HCT116 (cell line): Measurements from ENCODE around the gene CARD9. TPM values are rescaled to one million over a fixed set of nuclear protein-coding genes. Genes with fewer than 3 reads are reported as not detected.

Experiments used
- ATAC-seq: fragments of 200-7000 bp; cut with Tn5 transposase; 2 replicates; pipeline ENCODE4 v1.9.1; 2020; ENCODE audit warnings: mild to moderate bottlenecking, moderate library complexity
- BruUV-seq: library from RNA; stranded (reverse); fragments of 400-500 nt; replicated peaks from 2 replicates; lab custom pipeline; 2021; lab: Mats Ljungman, UMichigan
- CTCF ChIA-PET: fragments of 300-600 bp; sonication (Branson Sonifier 250); formaldehyde crosslinking; loops from one replicate; lab custom pipeline; 2021; ENCODE audit warnings: antibody characterized with exemption; lab: Charles Lee
- POLR2A ChIA-PET: fragments of 300-600, 350-600 bp; sonication (Branson Sonifier 250); formaldehyde crosslinking; loops from one replicate; lab custom pipeline; 2021; ENCODE audit warnings: antibody characterized with exemption; lab: Charles Lee
- RAD21 ChIA-PET, 2 experiments: fragments of 300-600 bp; sonication (Branson Sonifier 250); formaldehyde crosslinking; loops; one replicate each; lab custom pipeline; 2023; ENCODE audit warnings: low total read pairs in 2 of 2; ENCODE audit not compliant: uncharacterized antibody in 2 of 2, unreplicated experiment in 2 of 2, low non-redundant PET in 1 of 2; lab: Charles Lee
- DNase-seq: peaks from one replicate; pipeline ENCODE4 v3.0.0-alpha.2; 2010; ENCODE audit warnings: low read depth, low spot score
- H2AFZ ChIP-seq: fragments of 200-600 bp; shearing (Covaris generic), sonication (generic); 2 replicates; pipeline ENCODE4 v1.6.1; 2017; ENCODE audit warnings: low read depth, mixed run types, mixed read lengths, antibody characterized with exemption, low read length; ENCODE audit not compliant: poor library complexity, severe bottlenecking
- H3K27ac ChIP-seq: 2 replicates; pipeline ENCODE4 v1.5.1; 2012; ENCODE audit warnings: low read depth, low read length
- H3K27me3 ChIP-seq: fragments of 200-600 bp; sonication (generic); 2 replicates; pipeline ENCODE4 v1.6.1; 2016; ENCODE audit warnings: mixed run types, low read length, mixed read lengths; ENCODE audit not compliant: insufficient read depth
- H3K36me3 ChIP-seq, 2 experiments: fragments of 200-500 bp in 1 of 2; fragments of 200-600 bp in 1 of 2; sonication (Bioruptor generic) in 1 of 2; sonication (generic) in 1 of 2; 2 replicates each; pipeline versions ENCODE4 v1.5.1 to v1.6.1; 2014 to 2016; ENCODE audit warnings: low read length in 2 of 2, inconsistent platforms in 1 of 2, mixed read lengths in 1 of 2, mixed run types in 1 of 2; ENCODE audit not compliant: insufficient read depth in 2 of 2, control insufficient read depth in 1 of 2
- H3K4me1 ChIP-seq, 2 experiments: fragments of 200-600 bp in 1 of 2; sonication (generic) in 1 of 2; 2 replicates each; pipeline versions ENCODE4 v1.5.1 to v1.6.1; 2012 to 2017; ENCODE audit warnings: low read length in 2 of 2, inconsistent platforms in 1 of 2, mild to moderate bottlenecking in 1 of 2, mixed read lengths in 1 of 2, mixed run types in 1 of 2, moderate library complexity in 1 of 2; ENCODE audit not compliant: insufficient read depth in 2 of 2, control insufficient read depth in 1 of 2
- H3K4me2 ChIP-seq: fragments of 200-600 bp; sonication (generic); 2 replicates; pipeline ENCODE4 v1.6.1; 2017; ENCODE audit warnings: mixed run types, low read length, mixed read lengths
- H3K4me3 ChIP-seq, 2 experiments: fragments of 200-600 bp in 1 of 2; sonication (generic) in 1 of 2; replicated peaks in 1 of 2; 2 replicates each; pipeline ENCODE4 v1.5.1; 2011 to 2016; ENCODE audit warnings: low read length in 2 of 2, control low read depth in 1 of 2, low read depth in 1 of 2, mild to moderate bottlenecking in 1 of 2, mixed read lengths in 1 of 2, mixed run types in 1 of 2
- H3K79me2 ChIP-seq: fragments of 200-600 bp; sonication (generic); 2 replicates; pipeline ENCODE4 v1.6.1; 2017; ENCODE audit warnings: mild to moderate bottlenecking, mixed run types, low read length, moderate library complexity, mixed read lengths; ENCODE audit not compliant: insufficient read depth
- H3K9ac ChIP-seq: fragments of 200-600 bp; sonication (generic); 2 replicates; pipeline ENCODE4 v1.6.1; 2016; ENCODE audit warnings: low read length, mixed read lengths
- H3K9me2 ChIP-seq: fragments of 200-600 bp; sonication (generic), shearing (Covaris generic); 2 replicates; pipeline ENCODE4 v1.6.1; 2017; ENCODE audit warnings: mixed run types, mild to moderate bottlenecking, moderate library complexity; ENCODE audit not compliant: insufficient read depth
- H3K9me3 ChIP-seq, 2 experiments: fragments of 200-500 bp in 1 of 2; fragments of 200-600 bp in 1 of 2; sonication (Bioruptor generic) in 1 of 2; sonication (generic) in 1 of 2; 2 replicates each; pipeline ENCODE4 v1.6.1; 2014 to 2017; ENCODE audit warnings: low read length in 2 of 2, mixed read lengths in 2 of 2, inconsistent platforms in 1 of 2, low read depth in 1 of 2, mild to moderate bottlenecking in 1 of 2, mixed run types in 1 of 2, moderate library complexity in 1 of 2; ENCODE audit not compliant: control insufficient read depth in 1 of 2, insufficient read depth in 1 of 2
- H4K20me1 ChIP-seq: fragments of 200-600 bp; sonication (generic), shearing (Covaris generic); 2 replicates; pipeline ENCODE4 v1.6.1; 2017; ENCODE audit warnings: mixed run types, mild to moderate bottlenecking, moderate library complexity; ENCODE audit not compliant: insufficient read depth
- CBX3 ChIP-seq: IDR thresholded peaks from 2 replicates; pipeline ENCODE4 v1.6.1; 2012; ENCODE audit warnings: low read depth
- CEBPB ChIP-seq: IDR thresholded peaks from 2 replicates; pipeline ENCODE4 v1.6.1; 2012; ENCODE audit warnings: low read depth
- CTCF ChIP-seq, 3 experiments: fragments of 200-600 bp in 1 of 3; sonication (generic) in 1 of 3; IDR thresholded peaks in 2 of 3; conservative IDR thresholded peaks in 1 of 3; 2 replicates each; pipeline ENCODE4 v1.5.1; 2012 to 2017; ENCODE audit warnings: low read depth in 2 of 3, low read length in 2 of 3, antibody characterized with exemption in 1 of 3, borderline replicate concordance in 1 of 3, control low read depth in 1 of 3, mild to moderate bottlenecking in 1 of 3, mixed read lengths in 1 of 3, mixed run types in 1 of 3, moderate library complexity in 1 of 3; ENCODE audit not compliant: insufficient read depth in 1 of 3
- EGR1 ChIP-seq: IDR thresholded peaks from 2 replicates; pipeline ENCODE4 v1.6.1; 2012; ENCODE audit warnings: low read depth
- ELF1 ChIP-seq: IDR thresholded peaks from 2 replicates; pipeline ENCODE4 v1.6.1; 2012; ENCODE audit warnings: low read depth, borderline replicate concordance
- EZH2 ChIP-seq: fragments of 200-600 bp; sonication (generic); IDR thresholded peaks from 2 replicates; pipeline ENCODE4 v1.6.1; 2017; ENCODE audit warnings: antibody characterized with exemption, mixed run types
- FOSL1 ChIP-seq: IDR thresholded peaks from 2 replicates; pipeline ENCODE4 v1.6.1; 2012; ENCODE audit warnings: low read depth
- SIN3A ChIP-seq: IDR thresholded peaks from 2 replicates; pipeline ENCODE4 v1.6.1; 2012; ENCODE audit warnings: low read depth
- SP1 ChIP-seq: IDR thresholded peaks from 2 replicates; pipeline ENCODE4 v1.6.1; 2012; ENCODE audit warnings: low read depth
- TCF7L2 ChIP-seq: IDR thresholded peaks from 2 replicates; pipeline ENCODE4 v1.7.0; 2011; ENCODE audit warnings: borderline replicate concordance, inconsistent platforms; ENCODE audit not compliant: insufficient read depth, insufficient read length; ENCODE audit errors: extremely low read depth
- ZBTB33 ChIP-seq: IDR thresholded peaks from 2 replicates; pipeline ENCODE4 v1.6.1; 2011; ENCODE audit warnings: mild to moderate bottlenecking, low read length, moderate library complexity; ENCODE audit not compliant: insufficient replicate concordance; ENCODE audit errors: extremely low read depth
- ZFX ChIP-seq: fragments of 450-650 bp; IDR thresholded peaks from 2 replicates; pipeline ENCODE4 v1.6.1; 2017
- intact Hi-C: fragments of 100-400 bp; cut with micrococcal nuclease; formaldehyde crosslinking; loops from 2 replicates; pipeline ENCODE4 v1.10.0; 2022
- total RNA-seq: library from RNA; stranded (reverse); gene quantifications from one replicate; pipeline ENCODE4 v1.2.1, GENCODE V29; 2021; ENCODE audit not compliant: unreplicated experiment

The CARD9 gene
- total RNA-seq, 1 experiment from 2014 or later = 1.2 TPM

- TF ChIP-seq ZBTB33 (no peak), TCF7L2 (no peak), SIN3A (no peak)
Measured at GRCh38 chr9:136368190-136368589, 5.3 kb downstream of the CARD9 start (continued).

GRCh38 chr9:136367296-136368145, 5.9 kb downstream of the CARD9 start:
- ChIA-PET POLR2A (no interaction called here), RAD21 (no interaction called here)
- no peak for TF ChIP-seq SP1
- TF ChIP-seq EZH2 = no peak
- no peak for TF ChIP-seq FOSL1
- TF ChIP-seq CBX3 = no peak
- no peak for TF ChIP-seq ELF1
- no peak for TF ChIP-seq EGR1
- no peak for TF ChIP-seq CTCF (IDR thresholded peaks at IDR 0.05 in 2 of 3, conservative IDR thresholded peaks at IDR 0.05 in 1 of 3; ENCODE audit: borderline replicate concordance in 1 of 3, insufficient read depth in 1 of 3, low read depth in 2 of 3, low read length in 2 of 3)
- no peak for TF ChIP-seq ZBTB33
- TF ChIP-seq SIN3A = no peak
- no peak for TF ChIP-seq ZFX
- TF ChIP-seq CEBPB = no peak

More at GRCh38 chr9:136367296-136368145, 5.9 kb downstream of the CARD9 start:
- DNase-seq (no peak), ATAC-seq (no peak)
- Histone ChIP-seq H3K9me2 (no peaks in the 10 kb centered on the region), H4K20me1 (no peaks in the 10 kb centered on the region), H3K4me1 (peaks cover 8 to 14% of the 10 kb centered on the region in 2 experiments), H3K9ac (no peak overlapping the region), H3K27ac (no peak overlapping the region), H3K79me2 (no peaks in the 10 kb centered on the region), H3K36me3 (no peaks in the 10 kb centered on the region), H3K4me3 (no peak overlapping the region), H3K9me3 (no peaks in the 10 kb centered on the region), H3K27me3 (no peaks in the 10 kb centered on the region), H2AFZ (no peak overlapping the region), H3K4me2 (no peak overlapping the region)
- CTCF ChIA-PET = no interaction called here
- BruUV-seq = no TSS peak
- intact Hi-C loops = no loop called here
